ENCODE data around the gene FXR2. TPM values are rescaled to one million over a fixed set of nuclear protein-coding genes. Genes with fewer than 3 reads are reported as not detected.
A peak's percentile ranks its signal among the peaks of the same experiment; 100 is the strongest.

The FXR2 gene
- total RNA-seq, 1 experiment from 2014 or later: 61.5 TPM

DNA sequence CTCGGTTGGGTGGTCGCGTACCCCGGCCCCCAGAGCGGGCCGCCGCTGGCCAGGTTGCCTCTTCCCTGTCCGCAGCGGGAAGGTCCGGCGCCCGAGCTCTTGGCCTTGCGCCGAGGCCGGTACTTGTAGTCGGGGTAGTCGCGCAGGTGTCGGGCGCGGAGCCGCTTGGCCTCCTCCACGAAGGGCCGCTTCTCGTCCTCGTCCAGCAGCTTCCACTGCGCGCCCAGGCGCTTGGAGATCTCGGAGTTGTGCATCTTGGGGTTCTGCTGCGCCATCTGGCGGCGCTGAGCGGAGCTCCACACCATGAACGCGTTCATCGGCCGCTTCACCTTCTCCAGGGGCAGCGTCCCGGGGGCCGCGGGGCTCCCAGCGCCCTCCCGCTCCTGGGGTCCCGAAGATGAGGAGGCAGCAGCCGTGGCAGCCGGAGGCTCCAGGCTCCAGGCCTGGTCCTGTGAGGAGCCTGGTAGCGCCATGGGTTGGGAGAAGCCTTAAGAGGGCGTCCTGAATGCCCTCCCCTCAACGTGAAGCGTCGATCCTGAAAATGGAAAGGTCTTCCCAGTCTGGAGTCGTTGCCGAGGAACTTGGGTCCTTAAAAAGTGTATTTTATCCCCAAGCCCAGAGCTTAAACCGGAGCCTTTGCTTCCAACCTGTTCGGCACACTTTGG, 25.4 kb downstream of the FXR2 start:
- TSS peak; percentile 74 for BruUV-seq (replicated peaks)
- Histone ChIP-seq H3K4me2 (peak overlapping the region; percentile 91), H4K20me1 (ENCODE audit: insufficient read depth) (no peaks in the 10 kb centered on the region; the same call in 1 of the 2 replicates), H3K4me3 (peak overlapping the region; percentile 83), H2AFZ (peak overlapping the region; percentile 60; the same call in 1 of the 2 replicates), H3K9me3 (ENCODE audit: insufficient read depth, low read depth) (no peaks in the 10 kb centered on the region), H3K4me1 (replicated peaks; ENCODE audit: insufficient read depth) (peaks cover 39% of the 10 kb centered on the region), H3K36me3 (ENCODE audit: low read depth) (no peaks in the 10 kb centered on the region), H3F3A (ENCODE audit: insufficient read depth, low read depth) (peaks cover 52% of the 10 kb centered on the region), H3K27me3 (ENCODE audit: insufficient read depth, low read depth) (no peaks in the 10 kb centered on the region), H3K79me2 (ENCODE audit: low read depth) (peaks cover 43% of the 10 kb centered on the region), H3K27ac (peak overlapping the region; percentile 97), H3K9me2 (ENCODE audit: insufficient read depth) (no peaks in the 10 kb centered on the region)
- ChIA-PET POLR2A (ENCODE audit: unreplicated experiment) (interaction anchor here (0.5 to 1.5 kb wide), 10 partner anchors 10 to 794 kb away, joined by 3 to 22 read pairs (median 6); partner anchors contain the start of genes CD68, CHRNB1, CTDNEP1 and FXR2), CTCF (interaction anchor here (0.5 to 1.4 kb wide), 13 partner anchors 11 to 450 kb away, joined by 3 to 13 read pairs (median 4); partner anchors contain the start of genes CD68, CHRNB1, TMEM256 and TP53)
- intact Hi-C loops (cut with micrococcal nuclease; ENCODE audit: unreplicated experiment): loop anchor here (1.0 to 10.0 kb wide), 7 partner anchors 28 to 545 kb away; partner anchors contain the start of genes CHD3, CYB5D1, KCTD11 and NAA38
- peak; percentile 72 to 88 for DNase-seq
- TF ChIP-seq, protein P1, sequence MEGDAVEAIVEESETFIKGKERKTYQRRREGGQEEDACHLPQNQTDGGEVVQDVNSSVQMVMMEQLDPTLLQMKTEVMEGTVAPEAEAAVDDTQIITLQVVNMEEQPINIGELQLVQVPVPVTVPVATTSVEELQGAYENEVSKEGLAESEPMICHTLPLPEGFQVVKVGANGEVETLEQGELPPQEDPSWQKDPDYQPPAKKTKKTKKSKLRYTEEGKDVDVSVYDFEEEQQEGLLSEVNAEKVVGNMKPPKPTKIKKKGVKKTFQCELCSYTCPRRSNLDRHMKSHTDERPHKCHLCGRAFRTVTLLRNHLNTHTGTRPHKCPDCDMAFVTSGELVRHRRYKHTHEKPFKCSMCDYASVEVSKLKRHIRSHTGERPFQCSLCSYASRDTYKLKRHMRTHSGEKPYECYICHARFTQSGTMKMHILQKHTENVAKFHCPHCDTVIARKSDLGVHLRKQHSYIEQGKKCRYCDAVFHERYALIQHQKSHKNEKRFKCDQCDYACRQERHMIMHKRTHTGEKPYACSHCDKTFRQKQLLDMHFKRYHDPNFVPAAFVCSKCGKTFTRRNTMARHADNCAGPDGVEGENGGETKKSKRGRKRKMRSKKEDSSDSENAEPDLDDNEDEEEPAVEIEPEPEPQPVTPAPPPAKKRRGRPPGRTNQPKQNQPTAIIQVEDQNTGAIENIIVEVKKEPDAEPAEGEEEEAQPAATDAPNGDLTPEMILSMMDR (conservative IDR thresholded peaks at IDR 0.05): peak; percentile 83
- no peak for TF ChIP-seq EZH2 (IDR thresholded peaks at IDR 0.05; ENCODE audit: low read depth)

DNA sequence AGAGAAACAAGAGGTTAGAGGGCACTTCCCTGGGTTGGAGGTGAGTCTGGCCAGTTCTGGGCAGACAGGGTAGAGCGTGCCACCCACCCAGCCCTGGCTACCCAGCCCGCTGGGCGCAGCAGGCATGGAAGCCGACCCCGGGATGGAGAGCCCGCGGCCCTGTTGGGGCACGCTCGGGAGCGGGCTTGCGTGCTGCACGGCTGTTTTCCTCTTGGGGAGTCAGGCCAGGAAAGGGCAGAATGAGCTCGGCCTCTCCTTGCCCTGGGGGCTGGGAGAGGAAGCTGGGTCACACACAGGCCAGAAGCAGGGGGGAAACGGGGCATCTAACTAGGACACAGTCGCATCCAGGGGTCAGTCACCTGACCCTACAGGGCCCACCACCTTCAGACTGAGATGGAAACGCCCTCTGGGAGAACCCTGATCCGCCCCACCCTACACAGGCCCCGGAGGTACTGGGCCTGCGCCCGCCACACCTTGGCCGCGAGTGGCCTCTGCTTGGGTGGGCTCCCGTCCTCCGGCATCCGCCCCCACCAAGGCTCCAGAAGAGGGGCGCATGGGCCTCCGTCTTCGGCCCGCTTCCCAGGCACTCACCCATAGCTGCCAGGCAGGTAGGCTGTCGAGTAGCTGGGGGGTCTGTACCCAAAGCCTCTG, 26.0 kb downstream of the FXR2 start:
- peak overlapping the region; percentile 83 for H3K4me3 ChIP-seq
- no peaks in the 10 kb centered on the region for H3K27me3 ChIP-seq (ENCODE audit: insufficient read depth, low read depth)
- H2AFZ ChIP-seq: no peak overlapping the region
- peaks cover 39% of the 10 kb centered on the region for H3K4me1 ChIP-seq (replicated peaks; ENCODE audit: insufficient read depth)
- peak overlapping the region; percentile 91 for H3K4me2 ChIP-seq
- intact Hi-C loops (cut with micrococcal nuclease; ENCODE audit: unreplicated experiment): loop anchor here (1.0 to 10.0 kb wide), 8 partner anchors 27 to 544 kb away; partner anchors contain the start of genes CHD3, CYB5D1, DNAH2 and KCTD11
- no peaks in the 10 kb centered on the region for H3K9me2 ChIP-seq (ENCODE audit: insufficient read depth)
- no TSS peak for BruUV-seq (replicated peaks)
- ChIA-PET POLR2A (ENCODE audit: unreplicated experiment) (interaction anchor here (0.6 to 1.5 kb wide), 7 partner anchors 9 to 337 kb away, joined by 4 to 22 read pairs (median 6); partner anchors contain the start of genes CD68, CTDNEP1, FXR2 and TP53), CTCF (interaction anchor here (0.5 to 1.4 kb wide), 5 partner anchors 10 to 184 kb away, joined by 3 to 7 read pairs (median 3); partner anchors contain the start of genes CD68, CHRNB1, TMEM256 and TP53)
- H3K27ac ChIP-seq: peak overlapping the region; percentile 97
- peak in 1 of 2 experiments; percentile 44 for DNase-seq
- no peaks in the 10 kb centered on the region; the same call in 1 of the 2 replicates for H4K20me1 ChIP-seq (ENCODE audit: insufficient read depth)
- H3K79me2 ChIP-seq (ENCODE audit: low read depth): peaks cover 43% of the 10 kb centered on the region
- no peaks in the 10 kb centered on the region for H3K9me3 ChIP-seq (ENCODE audit: insufficient read depth, low read depth)
- H3K36me3 ChIP-seq (ENCODE audit: low read depth): no peaks in the 10 kb centered on the region
- peaks cover 48% of the 10 kb centered on the region for H3F3A ChIP-seq (ENCODE audit: insufficient read depth, low read depth)
- TF ChIP-seq, protein P1 (conservative IDR thresholded peaks at IDR 0.05): no peak
- no peak for TF ChIP-seq EZH2 (IDR thresholded peaks at IDR 0.05; ENCODE audit: low read depth)

Measured in PC-9 (cell line).